ENCODE measurements around the gene SMURF1. TPM values are rescaled to one million over a fixed set of nuclear protein-coding genes. Genes with fewer than 3 reads are reported as not detected.

The SMURF1 gene
- total RNA-seq, 2 experiments from 2014 or later, result 12.9 to 13.9 TPM

DNA sequence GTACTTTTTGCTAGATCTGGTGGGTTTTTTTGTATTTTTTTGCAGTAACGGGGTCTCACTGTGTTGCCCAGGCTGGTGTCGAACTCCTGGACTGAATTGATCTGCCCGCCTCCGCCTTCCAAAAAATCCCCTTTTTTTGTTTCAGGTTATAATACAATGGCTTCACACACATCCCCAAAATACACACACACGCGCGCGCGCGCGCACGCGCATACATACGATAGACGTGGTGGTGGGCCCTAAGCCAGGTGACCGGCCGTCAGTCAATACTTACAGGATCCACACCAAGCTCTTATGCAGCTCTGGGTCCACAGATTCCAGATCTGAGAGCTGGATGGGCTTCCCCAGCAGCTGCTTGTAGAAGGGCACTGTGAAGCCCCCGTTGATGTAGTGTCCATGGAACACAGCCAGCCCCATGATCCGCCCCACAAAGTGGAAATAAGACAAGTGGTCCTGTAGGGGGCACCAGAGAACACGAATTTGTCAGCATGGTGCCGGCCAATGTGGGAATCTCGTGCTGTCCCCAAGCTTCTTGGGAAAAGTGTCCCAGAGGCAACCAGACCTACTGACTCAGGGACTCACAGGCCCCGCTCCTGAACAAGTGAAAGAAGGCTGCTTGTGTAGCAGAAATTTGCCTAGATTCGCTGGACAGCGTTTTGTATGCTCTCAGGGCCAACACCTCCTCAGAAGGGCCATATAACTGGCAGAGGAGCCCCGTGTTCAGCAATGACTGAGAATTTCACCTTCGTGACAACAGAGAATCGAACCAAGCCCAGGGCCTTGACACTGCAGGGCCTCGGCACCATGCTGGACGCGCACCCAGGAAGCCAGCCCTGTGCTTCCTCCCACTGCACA lies 103.6 kb downstream of the SMURF1 start:
- Mint-ChIP-seq H3K9me3 (ENCODE audit: low read depth) (no peaks in the 10 kb centered on the region), H3K4me1 (no peaks in the 10 kb centered on the region), H3K36me3 (peaks cover 41% of the 10 kb centered on the region), H3K4me3 (no peak overlapping the region), H3K27me3 (no peaks in the 10 kb centered on the region), H3K27ac (no peak overlapping the region)
- CTCF ChIA-PET, result interaction anchor here (0.9 to 3.0 kb wide), 10 partner anchors 10 to 308 kb away, joined by 3 to 14 read pairs (median 4); partner anchors contain the start of genes ARPC1A and SMURF1
- peak; percentile 68 for DNase-seq
- peak; percentile 70 for ATAC-seq

DNA sequence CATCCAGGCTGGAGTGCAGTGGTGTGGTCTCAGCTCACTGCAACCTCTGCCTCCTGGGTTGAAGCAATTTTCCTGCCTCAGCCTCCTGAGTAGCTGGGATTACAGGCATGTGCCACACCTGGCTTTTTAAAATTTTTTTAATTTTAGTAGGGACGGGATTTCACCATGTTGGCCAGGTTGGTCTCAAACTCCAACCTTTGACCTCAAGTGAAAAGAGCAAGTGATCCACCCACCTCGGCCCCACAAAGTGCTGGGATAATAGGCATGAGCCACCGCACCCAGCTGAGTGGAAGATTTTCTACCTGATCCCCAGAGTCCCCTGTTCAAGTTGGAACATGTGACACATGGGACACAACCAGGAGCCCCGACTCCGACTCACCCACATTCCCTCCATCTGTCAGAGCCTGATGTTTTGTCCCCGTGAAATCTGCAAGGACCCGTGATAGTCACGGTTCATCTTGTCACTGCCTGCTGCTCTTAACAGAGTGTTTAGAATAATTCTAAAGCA lies 104.5 kb downstream of the SMURF1 start:
- Mint-ChIP-seq H3K4me3 (no peak overlapping the region), H3K27me3 (no peaks in the 10 kb centered on the region), H3K4me1 (no peaks in the 10 kb centered on the region), H3K36me3 (peaks cover 45% of the 10 kb centered on the region), H3K9me3 (ENCODE audit: low read depth) (no peaks in the 10 kb centered on the region), H3K27ac (no peak overlapping the region)
- no peak for ATAC-seq
- no peak for DNase-seq
- CTCF ChIA-PET, result interaction anchor here (0.8 to 4.2 kb wide), 6 partner anchors 9 to 286 kb away, joined by 3 to 25 read pairs (median 4); partner anchors contain the start of genes ARPC1A and SMURF1

DNA sequence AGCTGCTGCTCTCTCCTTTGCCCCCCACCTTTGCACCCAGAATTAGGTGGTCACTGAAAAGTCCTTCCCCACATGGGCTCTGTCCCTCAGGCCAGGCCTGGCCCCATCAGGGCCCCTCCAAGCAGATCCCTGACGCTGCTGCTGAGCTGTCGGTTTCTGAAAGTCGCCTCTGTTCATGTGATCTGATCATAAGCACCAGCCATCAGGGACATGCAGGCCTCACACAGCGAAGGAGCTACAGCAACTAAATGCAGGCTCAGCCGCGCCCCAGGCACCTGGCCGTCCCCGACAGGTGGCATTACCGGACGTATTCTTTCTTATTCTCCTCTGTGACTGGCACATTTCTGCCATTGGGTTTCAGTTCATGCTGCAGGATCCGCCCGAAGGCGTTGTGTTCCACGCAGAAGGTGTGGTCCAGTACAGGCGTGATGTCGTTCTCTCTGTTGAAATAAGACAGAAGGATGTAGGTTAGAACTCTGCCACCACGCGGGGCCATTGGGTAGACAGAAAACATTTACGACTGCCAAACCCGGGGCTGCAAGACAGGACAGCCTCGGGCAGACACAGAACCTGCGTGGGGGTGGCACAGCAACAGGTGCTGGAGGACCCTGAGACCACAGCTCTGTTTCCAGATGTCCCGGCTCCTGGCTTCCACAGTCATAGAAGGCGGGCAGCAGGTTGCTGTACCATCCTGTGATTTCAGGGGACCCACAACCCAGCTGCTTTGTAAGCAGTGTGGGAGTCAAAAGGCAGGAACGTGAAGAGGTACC lies 105.6 kb downstream of the SMURF1 start:
- no peaks in the 10 kb centered on the region for H3K4me1 Mint-ChIP-seq
- no peak for DNase-seq
- CTCF ChIA-PET, result interaction anchor here (1.0 to 4.2 kb wide), 4 partner anchors 8 to 287 kb away, joined by 3 to 25 read pairs (median 6); partner anchors contain the start of gene ARPC1A
- ATAC-seq, result no peak
- H3K4me3 Mint-ChIP-seq, result no peak overlapping the region
- no peaks in the 10 kb centered on the region for H3K9me3 Mint-ChIP-seq (ENCODE audit: low read depth)
- peaks cover 42% of the 10 kb centered on the region for H3K36me3 Mint-ChIP-seq
- no peak overlapping the region for H3K27ac Mint-ChIP-seq
- H3K27me3 Mint-ChIP-seq, result no peaks in the 10 kb centered on the region

- Mint-ChIP-seq H3K4me3 (no peak overlapping the region), H3K4me1 (no peaks in the 10 kb centered on the region), H3K9me3 (ENCODE audit: low read depth) (no peaks in the 10 kb centered on the region), H3K27me3 (no peaks in the 10 kb centered on the region), H3K27ac (no peak overlapping the region), H3K36me3 (peaks cover 43% of the 10 kb centered on the region)
- CTCF ChIA-PET, result interaction anchor here (0.9 to 4.2 kb wide), 2 partner anchors 273 to 277 kb away, joined by 4 to 25 read pairs; no protein-coding TSS in a partner anchor
- no peak for ATAC-seq
- no peak for DNase-seq
Observed at GRCh38 chr7:99037327-99037940, 106.5 kb downstream of the SMURF1 start.

DNA sequence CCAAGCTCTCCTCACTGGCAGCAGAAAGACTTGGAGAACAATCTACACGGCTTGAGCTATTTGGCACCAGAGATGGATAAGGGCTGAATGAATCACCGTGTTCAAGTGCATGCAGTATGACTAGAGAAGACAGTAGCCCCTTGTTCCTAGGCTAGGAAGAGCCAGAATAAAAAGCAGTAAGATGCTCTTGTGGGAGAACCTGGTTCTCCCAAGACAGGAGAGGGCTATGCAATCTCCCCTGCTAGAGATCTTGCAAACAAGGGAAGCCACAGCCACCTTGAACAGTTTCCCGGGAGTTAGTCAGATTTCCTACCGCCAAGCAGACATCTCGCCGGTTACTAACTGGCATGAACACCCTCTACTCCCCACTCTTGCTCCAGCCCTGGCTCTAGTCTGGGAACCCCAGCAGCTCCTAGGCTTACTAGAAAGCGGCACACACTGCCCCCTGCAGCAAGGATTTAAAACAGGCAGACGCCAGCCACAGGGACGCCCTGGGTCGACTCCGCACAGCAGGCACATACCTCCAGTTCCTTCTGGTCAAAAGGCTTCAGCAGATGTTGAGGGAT lies 107.3 kb downstream of the SMURF1 start:
- no peak overlapping the region for H3K27ac Mint-ChIP-seq
- no peaks in the 10 kb centered on the region for H3K27me3 Mint-ChIP-seq
- CTCF ChIA-PET, result interaction anchor here (0.9 to 4.2 kb wide), 2 partner anchors 274 to 277 kb away, joined by 4 to 25 read pairs; no protein-coding TSS in a partner anchor
- H3K4me3 Mint-ChIP-seq, result no peak overlapping the region
- no peak for ATAC-seq
- no peaks in the 10 kb centered on the region for H3K9me3 Mint-ChIP-seq (ENCODE audit: low read depth)
- H3K4me1 Mint-ChIP-seq, result no peaks in the 10 kb centered on the region
- DNase-seq, result no peak
- H3K36me3 Mint-ChIP-seq, result peaks cover 40% of the 10 kb centered on the region

- CTCF ChIA-PET, result interaction anchor here (1.6 to 4.2 kb wide), 2 partner anchors 11 to 278 kb away, joined by 4 to 25 read pairs; no protein-coding TSS in a partner anchor
- Mint-ChIP-seq H3K27ac (no peak overlapping the region), H3K36me3 (peaks cover 37% of the 10 kb centered on the region), H3K27me3 (no peaks in the 10 kb centered on the region), H3K4me1 (no peaks in the 10 kb centered on the region), H3K4me3 (no peak overlapping the region), H3K9me3 (ENCODE audit: low read depth) (no peaks in the 10 kb centered on the region)
- DNase-seq, result no peak
- ATAC-seq, result no peak
Observed at GRCh38 chr7:99035723-99036545, 108.0 kb downstream of the SMURF1 start.

- peak; percentile 35 for DNase-seq
- no peak for ATAC-seq
- no peaks in the 10 kb centered on the region for H3K4me1 Mint-ChIP-seq
- H3K4me3 Mint-ChIP-seq, result no peak overlapping the region
- CTCF ChIA-PET, result interaction anchor here (1.6 to 4.2 kb wide), 2 partner anchors 10 to 279 kb away, joined by 4 to 25 read pairs; no protein-coding TSS in a partner anchor
- H3K36me3 Mint-ChIP-seq, result peaks cover 31% of the 10 kb centered on the region
- H3K27me3 Mint-ChIP-seq, result no peaks in the 10 kb centered on the region
- H3K9me3 Mint-ChIP-seq (ENCODE audit: low read depth), result no peaks in the 10 kb centered on the region
- no peak overlapping the region for H3K27ac Mint-ChIP-seq
Observed at GRCh38 chr7:99034932-99035722, 108.8 kb downstream of the SMURF1 start.

DNA sequence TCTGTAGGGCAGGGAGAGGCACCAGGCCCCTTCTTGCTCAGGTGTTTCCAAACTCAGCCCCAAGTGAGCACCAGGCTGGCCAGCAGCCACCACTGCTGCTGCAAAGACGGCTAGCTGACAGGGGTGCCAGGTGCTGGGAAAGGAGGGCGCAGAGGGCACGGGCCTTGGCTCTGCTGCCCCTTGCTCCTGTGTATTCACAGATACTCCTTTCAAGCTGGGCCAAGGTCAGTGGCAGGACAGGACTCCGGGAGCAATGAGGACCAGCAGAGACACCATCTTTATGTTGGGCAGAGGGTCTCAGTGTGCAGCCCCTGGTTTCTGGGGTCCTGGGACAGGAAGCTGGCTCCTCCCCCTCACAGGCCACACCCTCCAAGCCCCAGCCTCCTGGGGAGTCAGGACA lies 110.1 kb downstream of the SMURF1 start:
- no peak for DNase-seq
- Mint-ChIP-seq H3K4me1 (no peaks in the 10 kb centered on the region), H3K27ac (no peak overlapping the region), H3K9me3 (ENCODE audit: low read depth) (no peaks in the 10 kb centered on the region), H3K36me3 (peaks cover 27% of the 10 kb centered on the region), H3K4me3 (no peak overlapping the region), H3K27me3 (no peaks in the 10 kb centered on the region)
- no peak for ATAC-seq
- CTCF ChIA-PET, result no interaction called here

- no peak overlapping the region for H3K4me3 Mint-ChIP-seq
- peaks cover 24% of the 10 kb centered on the region for H3K36me3 Mint-ChIP-seq
- ATAC-seq (no peak), DNase-seq (no peak)
- no peak overlapping the region for H3K27ac Mint-ChIP-seq
- no peaks in the 10 kb centered on the region for H3K4me1 Mint-ChIP-seq
- no peaks in the 10 kb centered on the region for H3K27me3 Mint-ChIP-seq
- H3K9me3 Mint-ChIP-seq (ENCODE audit: low read depth), result no peaks in the 10 kb centered on the region
- CTCF ChIA-PET, result no interaction called here
Observed at GRCh38 chr7:99032928-99033327, 111.0 kb downstream of the SMURF1 start.

- no peak overlapping the region for H3K4me3 Mint-ChIP-seq
- H3K27me3 Mint-ChIP-seq, result no peaks in the 10 kb centered on the region
- no peaks in the 10 kb centered on the region for H3K4me1 Mint-ChIP-seq
- H3K36me3 Mint-ChIP-seq, result peaks cover 20% of the 10 kb centered on the region
- CTCF ChIA-PET, result interaction anchor here (1.1 to 1.2 kb wide), 2 partner anchors 280 to 282 kb away, joined by 3 to 4 read pairs; no protein-coding TSS in a partner anchor
- ATAC-seq, result no peak
- no peak overlapping the region for H3K27ac Mint-ChIP-seq
- DNase-seq, result no peak
- H3K9me3 Mint-ChIP-seq (ENCODE audit: low read depth), result no peaks in the 10 kb centered on the region
Observed at GRCh38 chr7:99031496-99031895, 112.4 kb downstream of the SMURF1 start.

- Mint-ChIP-seq H3K27me3 (no peaks in the 10 kb centered on the region), H3K4me1 (no peaks in the 10 kb centered on the region), H3K9me3 (ENCODE audit: low read depth) (no peaks in the 10 kb centered on the region), H3K4me3 (no peak overlapping the region), H3K36me3 (peaks cover 18% of the 10 kb centered on the region), H3K27ac (no peak overlapping the region)
- ATAC-seq (no peak), DNase-seq (no peak)
- CTCF ChIA-PET, result interaction anchor here (1.1 to 2.0 kb wide), 2 partner anchors 9 to 280 kb away, joined by 4 to 7 read pairs; no protein-coding TSS in a partner anchor
Observed at GRCh38 chr7:99030951-99031350, 113.0 kb downstream of the SMURF1 start.

All from activated CD8-positive, alpha-beta memory T cell treated with anti-CD3 and anti-CD28 coated beads, Interleukin-2, amount 10 ng/mL, durations not matched to agents 7 days and 5 days (primary cell).